Right lobe of liver (tissue), 4 donors: Measurements from ENCODE around the gene SEMA4D.

Experiments used
- CTCF ChIP-seq, 4 donors: fragments of 200-600 bp in 3 of 4; fragments of 450-650 bp in 1 of 4; IDR thresholded peaks; one replicate each; pipeline versions ENCODE4 v1.5.1 to v1.8.0; 2016 to 2022; ENCODE audit warnings: antibody characterized with exemption in 4 of 4, mild to moderate bottlenecking in 2 of 4
- POLR2A ChIP-seq: fragments of 450-650 bp; IDR thresholded peaks from one replicate; pipeline ENCODE4 v1.6.1; 2017; ENCODE audit warnings: antibody characterized with exemption, mild to moderate bottlenecking
- donor health status: DM: no; HTN: no; CAD: no.
- donor health status: DM: no; HTN: no; CAD: no.
- donor health status: DM: no; HTN: yes; CAD: no.

- TF ChIP-seq CTCF (IDR thresholded peaks at IDR 0.05) (no peak), POLR2A (no peak)
Observed at GRCh38 chr9:89450213-89450612, 47.7 kb downstream of the SEMA4D start.
